DOHH2 (cell line): Measurements from ENCODE around the gene ANO10.

Source experiments
- H3F3A ChIP-seq: fragments of 200-600 bp; sonication (generic), shearing (Covaris generic); 2 replicates; pipeline ENCODE4 v1.6.0; 2016; ENCODE audit warnings: antibody characterized with exemption, mild to moderate bottlenecking; ENCODE audit not compliant: control insufficient read depth, insufficient read depth
- H3K27ac ChIP-seq: fragments of 200-600 bp; sonication (generic); 2 replicates; pipeline ENCODE4 v1.5.1; 2014; ENCODE audit warnings: low read depth, mild to moderate bottlenecking, low read length, moderate library complexity
- H3K27me3 ChIP-seq: fragments of 200-600 bp; sonication (generic); 2 replicates; pipeline ENCODE4 v1.6.1; 2014; ENCODE audit warnings: mild to moderate bottlenecking, low read length, mixed read lengths; ENCODE audit not compliant: control insufficient read depth
- H3K36me3 ChIP-seq: fragments of 200-600 bp; sonication (generic); 2 replicates; pipeline ENCODE4 v1.6.1; 2014; ENCODE audit warnings: mild to moderate bottlenecking, low read length, moderate library complexity, mixed read lengths; ENCODE audit not compliant: control insufficient read depth
- H3K4me1 ChIP-seq: fragments of 200-600 bp; sonication (generic); 2 replicates; pipeline ENCODE4 v1.6.1; 2014; ENCODE audit warnings: mild to moderate bottlenecking, low read length, mixed read lengths; ENCODE audit not compliant: control insufficient read depth
- H3K4me2 ChIP-seq: fragments of 200-600 bp; sonication (generic); 2 replicates; pipeline ENCODE4 v1.6.0; 2014; ENCODE audit warnings: mild to moderate bottlenecking, low read length, moderate library complexity
- H3K4me3 ChIP-seq: fragments of 200-600 bp; sonication (generic); 2 replicates; pipeline ENCODE4 v1.5.1; 2014; ENCODE audit warnings: mild to moderate bottlenecking, low read length, mixed read lengths
- H3K79me2 ChIP-seq: fragments of 200-600 bp; sonication (generic); 2 replicates; pipeline ENCODE4 v1.6.1; 2014; ENCODE audit warnings: mild to moderate bottlenecking, low read length, mixed read lengths; ENCODE audit not compliant: control insufficient read depth
- H3K9me2 ChIP-seq: fragments of 200-600 bp; sonication (generic); replicated peaks from 2 replicates; pipeline ENCODE4 v1.6.1; 2014; ENCODE audit warnings: mild to moderate bottlenecking, low read length, mixed read lengths; ENCODE audit not compliant: control insufficient read depth
- H3K9me3 ChIP-seq: fragments of 200-600 bp; sonication (generic); 2 replicates; pipeline ENCODE4 v1.6.1; 2014; ENCODE audit warnings: antibody characterized with exemption, low read length, mixed read lengths; ENCODE audit not compliant: control insufficient read depth, insufficient read depth
- H4K20me1 ChIP-seq: fragments of 200-600 bp; sonication (generic); 2 replicates; pipeline ENCODE4 v1.6.0; 2014; ENCODE audit warnings: low read depth, mild to moderate bottlenecking, antibody characterized with exemption, low read length, moderate library complexity; ENCODE audit not compliant: control insufficient read depth, insufficient read depth
- CTCF ChIP-seq: fragments of 200-600 bp; sonication (generic); IDR thresholded peaks from one replicate; pipeline ENCODE4 v1.5.1; 2014; ENCODE audit warnings: antibody characterized with exemption, mild to moderate bottlenecking, low read depth, low read length; ENCODE audit not compliant: poor library complexity, severe bottlenecking
- EZH2phosphoT487 ChIP-seq: fragments of 200-600 bp; sonication (generic); IDR thresholded peaks from 2 replicates; pipeline ENCODE4 v1.6.1; 2017; ENCODE audit warnings: borderline replicate concordance, mild to moderate bottlenecking, antibody characterized with exemption, low read length, moderate library complexity, mixed read lengths

Gene ANO10

DNA sequence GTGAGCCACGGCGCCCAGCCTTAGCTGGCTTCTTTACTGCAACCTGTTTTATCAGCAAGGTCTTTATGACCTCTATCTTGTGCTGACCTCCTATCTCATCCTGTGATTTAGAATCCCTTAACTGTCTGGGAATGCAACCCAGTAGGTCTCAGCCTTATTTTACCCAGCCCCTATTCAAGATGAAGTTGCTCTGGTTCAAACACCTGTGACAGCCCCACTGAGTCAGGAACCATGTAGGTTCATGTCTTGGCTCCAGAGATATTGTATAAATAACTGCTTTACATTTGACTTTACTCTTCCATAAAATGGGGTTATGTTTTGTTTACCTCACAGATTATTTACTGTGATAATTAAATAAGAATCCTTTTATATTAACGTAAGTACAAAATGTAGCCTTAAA, 27.1 kb upstream of the ANO10 start:
- Histone ChIP-seq H3K27me3 (no peaks in the 10 kb centered on the region), H3K27ac (no peak overlapping the region), H3K4me2 (no peak overlapping the region), H3K9me3 (no peaks in the 10 kb centered on the region), H3K9me2 (no peaks in the 10 kb centered on the region), H4K20me1 (no peaks in the 10 kb centered on the region), H3K79me2 (no peaks in the 10 kb centered on the region), H3K36me3 (no peaks in the 10 kb centered on the region), H3K4me1 (no peaks in the 10 kb centered on the region), H3K4me3 (no peak overlapping the region), H3F3A (no peaks in the 10 kb centered on the region)
- TF ChIP-seq EZH2phosphoT487 (no peak), CTCF (no peak)

GRCh38 chr3:43647331-43648166, 25.7 kb upstream of the ANO10 start:
- no peak overlapping the region for H3K27ac ChIP-seq
- H3K79me2 ChIP-seq = no peaks in the 10 kb centered on the region
- H3K4me2 ChIP-seq = no peak overlapping the region
- no peaks in the 10 kb centered on the region for H3K4me1 ChIP-seq
- TF ChIP-seq EZH2phosphoT487 (no peak), CTCF (no peak)
- no peaks in the 10 kb centered on the region for H3K9me2 ChIP-seq
- H3K9me3 ChIP-seq = no peaks in the 10 kb centered on the region
- H3F3A ChIP-seq = no peaks in the 10 kb centered on the region
- no peak overlapping the region for H3K4me3 ChIP-seq
- no peaks in the 10 kb centered on the region for H3K36me3 ChIP-seq
- no peaks in the 10 kb centered on the region for H4K20me1 ChIP-seq
- no peaks in the 10 kb centered on the region for H3K27me3 ChIP-seq

- Histone ChIP-seq H3K4me3 (no peak overlapping the region), H3K27ac (no peak overlapping the region), H3K4me1 (no peaks in the 10 kb centered on the region), H4K20me1 (no peaks in the 10 kb centered on the region), H3F3A (no peaks in the 10 kb centered on the region), H3K36me3 (no peaks in the 10 kb centered on the region), H3K9me3 (no peaks in the 10 kb centered on the region), H3K79me2 (no peaks in the 10 kb centered on the region), H3K27me3 (no peaks in the 10 kb centered on the region; the same call in 1 of the 2 replicates), H3K9me2 (no peaks in the 10 kb centered on the region), H3K4me2 (no peak overlapping the region)
- TF ChIP-seq EZH2phosphoT487 (no peak), CTCF (no peak)
These were observed 22.6 kb upstream of the ANO10 start for GRCh38 chr3:43644443-43644842.
